Thyroid gland (tissue), 4 donors: ENCODE measurements around the gene SAFB2.

Experiments
- CTCF ChIP-seq, 6 experiments: fragments of 200-600 bp in 3 of 6; fragments of 450-650 bp in 3 of 6; sonication (generic) in 3 of 6; IDR thresholded peaks; one replicate each; pipeline ENCODE4 v1.5.1; 2016 to 2019; ENCODE audit warnings: antibody characterized with exemption in 6 of 6, mild to moderate bottlenecking in 2 of 6, inconsistent platforms in 1 of 6, moderate library complexity in 1 of 6
- POLR2A ChIP-seq, 2 donors: fragments of 450-650 bp; IDR thresholded peaks; one replicate each; pipeline ENCODE4 v1.6.1; 2017; ENCODE audit warnings: antibody characterized with exemption in 2 of 2, mild to moderate bottlenecking in 2 of 2, moderate library complexity in 1 of 2

GRCh38 chr19:5641171-5641570, 18.6 kb upstream of the SAFB2 start:
- TF ChIP-seq CTCF (IDR thresholded peaks at IDR 0.05) (no peak), POLR2A (IDR thresholded peaks at IDR 0.05) (no peak)
